ENCODE results near the gene AIRE. TPM values are rescaled to one million over a fixed set of nuclear protein-coding genes. Genes with fewer than 3 reads are reported as not detected.
"Not testable (repeated sequence)": the region's sequence is repeated elsewhere in the genome, so short reads cannot be mapped to it uniquely, and the experiment has no call there.

Gene AIRE
- total RNA-seq, 1 donor from 2014 or later = under 0.01 TPM

DNA sequence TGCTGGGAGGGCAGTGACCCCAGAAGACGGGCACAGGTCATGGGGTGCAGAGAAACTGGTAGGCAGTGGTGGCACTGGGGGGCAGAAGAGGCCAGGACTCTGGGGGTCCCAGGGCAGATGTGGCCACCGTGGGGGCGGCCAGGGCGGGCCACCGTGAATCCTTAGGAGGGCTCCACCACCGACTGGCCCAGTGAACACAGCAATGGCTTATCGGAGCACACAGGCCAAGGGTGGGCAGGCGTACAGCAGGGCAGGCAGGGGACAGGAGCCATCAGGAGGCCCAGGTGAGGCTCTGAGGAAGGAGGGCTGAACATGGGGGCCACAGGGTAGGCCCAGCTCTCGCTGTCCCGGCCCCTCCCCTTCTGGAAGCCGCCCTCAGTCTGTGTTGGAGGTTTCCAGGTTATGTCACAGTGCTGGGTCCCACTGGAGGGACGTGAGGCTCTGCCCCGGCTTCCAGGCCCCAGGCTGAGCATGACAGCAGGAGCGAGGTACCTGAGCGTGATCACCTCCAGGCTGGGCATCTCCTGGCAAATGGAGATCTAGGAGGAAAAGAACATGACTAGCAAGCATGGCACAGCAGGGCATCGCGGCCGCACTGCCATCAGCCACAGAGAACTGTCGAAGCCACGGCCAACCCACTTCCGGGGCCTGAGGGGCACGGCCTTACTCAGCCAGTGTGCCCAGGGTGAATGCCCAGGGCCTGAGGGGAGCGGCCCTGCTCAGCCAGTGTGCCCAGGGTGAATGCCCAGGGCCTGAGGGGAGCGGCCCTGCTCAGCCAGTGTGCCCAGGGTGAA lies 49.8 kb downstream of the AIRE start:
- no peak for DNase-seq (ENCODE audit: low read depth, low spot score)

DNA sequence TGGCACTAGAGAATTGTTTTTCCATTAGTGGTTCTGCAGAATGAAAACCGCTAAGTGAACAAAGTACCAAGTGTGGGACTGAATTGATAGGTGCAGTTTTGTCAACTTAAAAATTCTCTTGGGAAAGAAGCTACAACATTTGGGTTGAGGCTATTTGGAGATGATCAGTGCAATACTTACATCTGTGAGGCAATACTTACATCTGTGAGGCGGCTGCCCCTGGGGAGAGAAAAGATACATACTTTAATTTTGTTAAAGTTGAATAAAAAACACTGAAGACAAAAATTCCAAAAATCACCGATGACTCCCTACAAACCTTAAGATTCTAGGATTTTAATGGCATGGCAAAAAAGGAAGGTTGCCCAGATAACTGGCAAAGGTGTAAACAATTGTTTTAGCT lies 51.8 kb downstream of the AIRE start:
- DNase-seq (ENCODE audit: low read depth, low spot score) = no peak

DNA sequence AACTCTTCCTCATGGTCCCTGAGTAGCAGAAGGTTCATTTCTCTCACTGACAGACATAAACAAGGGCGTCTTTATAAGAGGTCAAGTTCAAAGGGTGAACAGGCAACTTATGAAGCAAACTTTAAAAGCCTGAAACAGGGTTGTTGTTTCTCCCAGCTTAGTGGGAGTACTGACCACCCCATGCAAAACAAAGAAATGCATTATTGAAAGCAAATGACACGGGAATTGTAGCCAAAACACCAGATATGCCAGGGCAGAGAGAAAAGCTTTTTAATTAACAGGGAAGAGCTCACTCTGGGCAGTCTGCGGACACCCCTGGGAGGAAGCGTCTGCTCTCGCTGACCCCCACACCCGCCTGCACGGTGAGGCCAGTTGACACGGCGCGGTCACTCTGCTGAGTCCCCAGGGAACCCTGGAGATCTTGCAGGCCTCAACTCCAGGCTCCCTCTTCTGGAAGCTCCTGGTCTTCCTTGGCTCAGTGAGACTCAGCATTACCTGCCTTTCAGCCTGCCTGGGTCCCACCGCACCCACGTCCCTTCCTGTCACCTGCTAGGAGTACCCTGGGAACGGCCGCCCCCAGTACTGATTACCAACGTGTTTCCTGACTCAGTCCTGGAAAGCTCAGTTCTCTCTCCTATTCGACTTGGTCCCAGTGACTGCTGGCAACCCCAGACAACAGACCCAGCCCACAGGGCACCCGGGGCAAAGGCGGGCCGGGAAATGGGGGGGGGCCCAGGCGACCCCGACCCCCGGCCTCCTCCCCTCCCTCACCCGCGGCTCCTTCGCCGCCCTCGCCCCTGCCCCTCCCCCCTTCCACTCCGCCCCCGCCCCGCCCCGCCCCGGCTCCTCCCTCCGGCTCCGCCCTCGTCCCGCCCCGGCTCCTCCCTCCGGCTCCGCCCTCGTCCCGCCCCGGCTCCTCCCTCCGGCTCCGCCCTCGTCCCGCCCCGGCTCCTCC lies 52.5 kb downstream of the AIRE start:
- peak; percentile 13 for DNase-seq (ENCODE audit: low read depth, low spot score)

DNA sequence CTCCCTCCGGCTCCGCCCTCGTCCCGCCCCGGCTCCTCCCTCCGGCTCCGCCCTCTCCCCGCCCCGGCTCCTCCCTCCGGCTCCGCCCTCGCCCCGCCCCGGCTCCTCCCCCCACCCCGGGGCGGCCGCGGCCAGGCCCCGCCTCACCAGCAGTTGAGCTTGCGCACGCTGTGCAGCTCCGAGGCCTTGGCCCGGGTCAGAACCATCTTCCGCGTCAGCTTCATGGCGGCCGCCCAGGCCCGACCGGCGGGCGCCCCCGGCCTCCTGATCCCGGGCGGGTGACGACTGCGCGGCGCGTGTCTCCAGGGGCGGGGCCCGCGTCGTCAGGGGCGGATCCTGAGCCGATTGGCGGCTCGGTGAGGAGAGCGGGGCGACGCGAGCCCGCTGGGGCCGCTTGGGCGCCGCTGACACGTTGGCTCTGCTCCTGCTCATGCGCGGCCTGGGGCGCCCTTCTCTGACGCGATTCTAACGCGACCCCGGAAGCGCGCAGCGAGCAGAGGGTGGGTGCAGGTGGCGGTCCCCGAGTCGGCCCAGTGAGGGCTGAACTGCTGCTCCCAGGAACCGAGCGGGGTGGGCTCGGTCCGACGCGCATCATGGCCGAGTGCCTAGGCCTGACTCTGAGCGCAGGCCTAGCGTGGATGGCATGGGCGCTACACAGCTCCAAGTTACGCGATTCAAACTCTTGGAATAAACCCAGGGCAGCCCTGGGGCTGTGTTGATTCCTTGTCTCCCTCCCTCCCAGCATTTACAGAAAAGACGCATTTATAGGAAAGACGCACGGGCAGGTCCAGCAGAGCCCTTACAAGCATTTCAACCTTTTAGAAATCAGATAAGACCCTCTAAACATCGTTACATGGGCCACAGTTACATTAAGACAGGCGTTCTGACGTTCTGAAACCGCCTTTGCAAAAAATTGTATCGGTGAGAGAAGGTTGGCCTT lies 53.6 kb downstream of the AIRE start, which contains the start of gene CFAP410:
Gene CFAP410 (minus strand): TSS at position 420 of the 940 bp plus-strand sequence. CDS start 196 bp downstream, at position 224.
- DNase-seq (ENCODE audit: low read depth, low spot score) = peak; percentile 87

DNA sequence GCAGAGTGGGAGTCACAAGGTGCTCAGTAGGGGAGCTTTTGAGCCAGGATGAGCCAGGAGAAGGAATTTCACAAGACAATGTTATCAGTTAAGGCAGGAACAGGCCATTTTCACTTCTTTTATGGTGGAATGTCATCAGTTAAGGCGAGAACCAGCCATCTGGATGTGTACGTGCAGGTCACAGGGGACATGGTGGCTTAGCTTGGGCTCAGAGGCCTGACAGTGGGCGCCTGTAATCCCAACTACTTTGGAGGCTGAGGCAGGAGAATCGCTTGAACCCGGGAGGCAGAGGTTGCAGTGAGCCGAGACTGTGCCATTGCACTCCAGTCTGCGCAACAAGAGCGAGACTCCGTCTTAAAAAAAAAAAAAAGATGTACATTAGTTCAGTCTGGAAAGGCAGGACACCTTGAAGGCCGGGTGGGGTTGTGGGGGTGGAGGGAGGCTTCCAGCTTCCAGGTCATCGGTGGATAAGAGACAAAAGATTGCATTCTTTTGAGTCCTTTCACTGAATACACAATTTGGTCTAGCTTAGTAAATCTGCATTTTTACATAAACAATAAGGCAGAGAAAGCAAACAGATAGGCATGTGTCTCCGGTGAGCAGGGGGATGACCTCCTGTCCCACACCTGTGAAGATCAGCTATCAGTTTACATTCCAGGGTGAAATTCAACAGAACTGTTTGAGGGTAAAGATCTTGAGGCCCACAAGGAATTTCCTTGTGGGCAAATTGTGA lies 56.2 kb downstream of the AIRE start:
- DNase-seq (ENCODE audit: low read depth, low spot score) = not testable (repeated sequence)

DNA sequence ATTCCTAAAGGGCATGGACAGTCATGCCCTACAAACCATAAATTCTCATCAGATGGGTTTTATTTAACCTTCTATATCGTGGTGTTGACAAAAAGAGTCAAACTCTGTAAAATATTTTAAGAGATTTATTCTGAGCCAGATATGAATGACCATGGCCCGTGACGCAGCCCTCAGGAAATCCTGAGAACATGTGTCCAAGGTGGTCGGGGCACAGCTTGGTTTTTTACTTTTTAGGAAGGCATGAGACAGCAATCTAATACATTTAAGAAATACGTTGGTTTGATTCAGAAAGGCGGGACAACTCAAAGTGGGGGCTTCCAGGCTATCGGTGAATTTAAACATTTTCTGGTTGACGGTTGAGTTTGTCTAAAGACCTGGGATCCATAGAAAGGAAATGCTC lies 57.3 kb downstream of the AIRE start:
- DNase-seq (ENCODE audit: low read depth, low spot score) = not testable (repeated sequence)

DNA sequence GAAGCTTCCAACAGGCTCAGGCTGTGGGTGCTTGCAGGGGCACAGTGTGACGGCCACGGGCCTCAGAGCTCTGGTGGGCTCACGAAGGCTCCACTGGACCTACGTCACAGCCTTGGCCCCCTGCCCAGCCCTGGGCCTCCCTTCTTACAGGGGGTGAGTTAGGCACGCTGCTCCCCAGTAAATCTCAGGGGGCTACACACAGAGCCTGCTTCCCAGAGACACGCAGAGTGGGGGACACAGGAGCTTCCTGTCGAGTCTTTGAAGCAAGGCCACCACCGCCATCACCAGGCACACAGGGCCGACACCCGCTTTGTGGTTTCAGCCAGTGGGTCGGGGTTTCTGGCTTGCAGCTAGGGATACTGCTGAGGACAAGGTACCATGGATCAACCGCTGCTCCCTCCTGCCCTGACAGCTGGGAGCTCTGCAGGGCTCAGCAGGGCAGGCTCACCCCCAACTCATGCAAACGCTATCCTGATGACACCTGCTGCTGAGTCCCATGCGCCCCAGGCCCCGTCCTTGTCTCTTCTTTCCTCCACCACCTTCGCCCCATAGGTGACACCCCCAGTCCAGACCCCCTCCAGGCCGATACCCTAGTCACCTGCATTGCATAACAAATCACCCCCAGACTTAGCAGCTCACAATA lies 59.0 kb downstream of the AIRE start:
- DNase-seq (ENCODE audit: low read depth, low spot score) = no peak

DNA sequence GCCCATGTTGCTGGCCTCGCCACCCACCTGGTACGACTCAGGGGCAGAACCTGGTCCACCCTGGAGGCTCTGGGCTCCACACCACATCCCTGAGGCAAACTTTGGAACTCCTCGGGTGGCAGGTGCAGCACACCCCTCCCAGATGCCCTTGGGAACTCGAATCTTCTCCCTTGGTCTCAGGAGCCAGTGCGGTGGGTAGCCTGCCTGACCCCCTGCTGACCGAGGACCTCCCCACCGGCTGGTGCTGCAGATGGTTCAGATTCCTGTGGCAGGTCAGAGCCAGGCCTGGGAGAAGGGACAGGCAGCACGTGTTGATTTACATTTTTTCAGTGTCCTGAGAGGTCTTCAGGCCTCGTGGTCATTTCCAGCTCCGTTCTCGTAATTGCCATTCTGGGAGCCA lies 59.8 kb downstream of the AIRE start:
- no peak for DNase-seq (ENCODE audit: low read depth, low spot score)

DNA sequence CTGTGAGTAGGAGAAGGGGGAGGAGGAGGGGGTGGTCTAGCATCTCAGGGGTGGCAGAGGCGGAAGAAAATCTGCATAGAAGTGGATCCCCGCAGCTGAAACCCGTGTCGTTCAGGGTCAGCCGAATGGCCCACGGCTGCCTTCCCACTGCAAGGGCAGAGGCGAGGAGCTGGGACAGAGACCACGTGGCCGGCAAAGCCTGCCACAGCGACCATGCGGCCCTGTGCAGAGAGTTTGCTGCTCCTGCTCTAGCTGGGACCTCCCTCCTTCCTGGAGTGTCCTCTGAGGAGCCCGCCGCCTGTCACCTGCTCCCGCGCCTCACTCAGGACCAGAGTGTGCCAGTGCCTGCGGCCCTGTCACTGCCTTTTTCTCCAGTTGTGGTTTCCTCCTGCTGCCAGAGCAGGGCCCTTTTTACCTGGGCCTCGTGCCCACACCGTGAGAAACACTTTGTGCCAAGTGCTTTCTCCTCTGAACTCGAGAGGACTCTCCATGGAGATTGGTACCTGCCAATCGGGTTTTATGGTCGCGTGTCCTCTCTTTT lies 62.3 kb downstream of the AIRE start:
- no peak for DNase-seq (ENCODE audit: low read depth, low spot score)

Other genes starting within 250 kb of the AIRE start
- 6.0 and 6.3 TPM in 2 replicates for gene PWP2, start 178.5 kb upstream of the AIRE start, total RNA-seq
- 9.9 and 10.4 TPM in 2 replicates for gene GATD3, start 152.2 kb upstream of the AIRE start, total RNA-seq
- 0.99 and 2.1 TPM in 2 replicates for gene ICOSLG, start 44.9 kb upstream of the AIRE start, total RNA-seq
- gene DNMT3L, start 24.0 kb upstream of the AIRE start, total RNA-seq = not detected in 2 replicates
- 205 and 317 TPM in 2 replicates for gene PFKL, start 14.2 kb downstream of the AIRE start, total RNA-seq
- gene CFAP410, start 53.5 kb downstream of the AIRE start, total RNA-seq = 3.5 and 9.6 TPM in 2 replicates
- not detected in 2 replicates for gene TRPM2, start 67.7 kb downstream of the AIRE start, total RNA-seq
- gene LRRC3, start 169.6 kb downstream of the AIRE start, total RNA-seq = 0.71 and 1.5 TPM in 2 replicates